ENCODE results near the gene ENO2.
"Not testable (repeated sequence)": the region's sequence is repeated elsewhere in the genome, so short reads cannot be mapped to it uniquely, and the experiment has no call there.

ENO2 gene

DNA sequence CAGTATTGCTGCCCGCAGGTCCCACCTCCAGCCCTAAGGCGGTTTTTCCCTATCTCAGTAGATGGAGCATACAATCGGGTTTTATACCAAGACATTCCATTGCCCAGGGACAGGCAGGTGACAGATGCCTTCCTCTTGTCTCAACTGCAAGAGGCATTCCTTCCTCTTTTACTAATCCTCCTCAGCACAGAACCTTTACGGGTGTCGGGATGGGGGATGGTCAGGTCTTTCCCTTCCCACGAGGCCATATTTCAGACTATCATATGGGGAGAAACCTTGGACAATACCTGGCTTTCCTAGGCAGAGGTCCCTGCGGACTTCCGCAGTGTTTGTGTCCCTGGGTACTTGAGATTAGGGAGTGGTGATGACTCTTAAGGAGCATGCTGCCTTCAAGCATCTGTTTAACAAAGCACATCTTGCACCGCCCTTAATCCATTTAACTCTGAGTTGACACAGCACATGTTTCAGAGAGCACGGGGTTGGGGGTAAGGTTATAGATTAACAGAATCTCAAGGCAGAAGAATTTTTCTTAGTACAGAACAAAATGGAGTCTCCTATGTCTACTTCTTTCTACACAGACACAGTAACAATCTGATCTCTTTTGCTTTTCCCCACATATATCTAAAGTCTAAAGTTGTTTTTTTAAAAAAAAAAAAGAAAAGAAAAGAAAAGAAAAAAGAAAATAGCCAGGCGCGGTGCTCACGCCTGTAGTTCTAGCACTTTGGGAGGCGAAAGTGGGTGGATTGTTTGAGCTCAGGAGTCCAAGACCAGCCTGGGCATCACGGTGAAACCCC, 28.0 kb upstream of the ENO2 start:
- in situ Hi-C loops (cut with MboI; ENCODE audit: low sequenced_read_pairs) = not testable (repeated sequence)

DNA sequence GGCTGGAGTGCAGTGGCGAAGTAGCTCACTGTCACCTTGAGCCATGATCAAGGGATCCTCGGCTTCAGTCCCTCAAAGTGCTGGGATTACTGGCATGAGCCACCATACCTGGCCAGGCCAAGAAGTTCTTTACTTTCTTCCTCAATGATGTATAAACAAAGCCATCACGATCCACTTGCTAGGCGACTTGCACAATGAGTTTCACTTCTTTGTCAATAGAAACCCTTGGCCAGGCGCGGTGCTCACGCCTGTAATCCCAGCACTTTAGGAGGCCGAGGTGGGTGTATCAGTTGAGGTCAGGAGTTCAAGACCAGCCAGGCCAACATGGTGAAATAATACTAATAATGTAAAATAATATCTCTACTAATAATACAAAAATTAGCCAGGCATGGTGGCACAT, 26.9 kb upstream of the ENO2 start:
- in situ Hi-C loops (cut with MboI; ENCODE audit: low sequenced_read_pairs) = no loop called here

DNA sequence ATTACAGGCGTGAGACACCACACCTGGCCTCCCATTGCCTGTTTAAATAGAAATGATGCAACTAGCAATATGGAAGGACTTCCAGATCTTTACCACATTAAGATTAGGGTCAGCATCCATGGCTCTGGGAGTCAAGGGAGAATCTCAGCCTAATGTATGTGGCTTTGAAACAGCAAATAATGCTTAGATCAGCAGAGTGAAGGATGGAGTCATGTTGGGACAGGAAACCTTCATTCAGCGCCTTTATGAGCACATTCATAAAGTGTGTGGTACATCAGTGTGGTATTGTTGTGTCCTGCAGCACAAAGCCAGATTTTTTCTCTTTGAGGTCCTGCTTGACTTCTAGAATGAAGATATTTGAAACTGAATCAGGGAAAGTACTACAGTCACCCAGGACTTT, 26.0 kb upstream of the ENO2 start:
- in situ Hi-C loops (cut with MboI; ENCODE audit: low sequenced_read_pairs) = no loop called here

DNA sequence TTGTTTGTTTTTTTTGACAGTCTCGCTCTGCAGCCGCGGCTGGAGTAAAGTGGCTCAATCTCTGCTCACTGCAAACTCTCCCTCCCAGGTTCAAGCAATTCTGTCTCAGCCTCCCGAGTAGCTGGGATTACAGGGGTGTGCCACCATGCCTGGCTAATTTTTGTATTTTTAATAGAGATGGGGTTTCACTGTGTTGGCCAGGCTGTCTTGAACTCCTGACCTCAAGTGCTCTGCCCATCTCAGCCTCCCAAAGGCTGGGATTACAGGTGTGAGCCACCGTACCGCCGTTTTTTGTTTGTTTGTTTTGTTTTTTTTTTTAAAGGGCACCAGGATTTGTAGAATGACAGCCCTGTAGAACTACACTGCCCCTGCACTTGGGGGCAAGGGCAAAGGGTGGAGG, 25.6 kb upstream of the ENO2 start:
- in situ Hi-C loops (cut with MboI; ENCODE audit: low sequenced_read_pairs) = not testable (repeated sequence)

DNA sequence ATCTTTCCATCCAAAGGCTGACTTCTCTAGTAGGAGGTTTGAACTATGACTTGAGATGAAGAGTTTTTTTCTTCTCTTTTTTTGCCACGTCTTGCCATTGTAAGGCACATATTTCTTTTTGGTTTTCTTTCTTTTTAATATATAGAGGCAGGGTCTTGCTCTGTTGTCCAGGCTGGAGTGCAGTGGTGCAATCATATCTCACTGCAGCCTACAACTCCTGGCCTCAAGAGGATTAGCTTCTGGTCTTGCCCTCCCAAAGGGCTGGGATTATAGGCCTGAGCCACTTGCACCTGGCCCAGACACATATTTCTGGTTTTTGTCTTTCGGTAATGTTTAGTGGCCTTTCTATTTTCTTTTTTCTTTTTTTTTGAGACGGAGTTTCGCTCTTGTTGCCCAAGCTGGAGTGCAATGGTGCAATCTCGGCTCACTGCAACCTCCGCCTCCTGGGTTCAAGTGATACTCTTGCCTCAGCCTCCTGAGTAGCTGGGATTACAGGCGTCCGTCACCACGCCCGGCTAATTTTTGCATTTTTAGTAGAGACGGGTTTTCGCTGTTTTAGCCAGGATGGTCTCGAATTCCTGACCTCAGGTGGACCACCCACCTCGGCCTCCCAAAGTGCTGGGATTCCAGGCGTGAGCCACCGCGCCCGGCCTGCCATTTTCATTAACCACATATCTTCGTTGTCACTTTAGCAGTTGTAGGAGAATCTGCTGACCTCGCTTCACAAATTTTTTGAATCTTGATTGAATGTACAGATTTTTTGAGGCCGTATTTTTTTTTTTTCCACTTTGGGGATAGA, 24.4 kb upstream of the ENO2 start:
- in situ Hi-C loops (cut with MboI; ENCODE audit: low sequenced_read_pairs) = not testable (repeated sequence)

DNA sequence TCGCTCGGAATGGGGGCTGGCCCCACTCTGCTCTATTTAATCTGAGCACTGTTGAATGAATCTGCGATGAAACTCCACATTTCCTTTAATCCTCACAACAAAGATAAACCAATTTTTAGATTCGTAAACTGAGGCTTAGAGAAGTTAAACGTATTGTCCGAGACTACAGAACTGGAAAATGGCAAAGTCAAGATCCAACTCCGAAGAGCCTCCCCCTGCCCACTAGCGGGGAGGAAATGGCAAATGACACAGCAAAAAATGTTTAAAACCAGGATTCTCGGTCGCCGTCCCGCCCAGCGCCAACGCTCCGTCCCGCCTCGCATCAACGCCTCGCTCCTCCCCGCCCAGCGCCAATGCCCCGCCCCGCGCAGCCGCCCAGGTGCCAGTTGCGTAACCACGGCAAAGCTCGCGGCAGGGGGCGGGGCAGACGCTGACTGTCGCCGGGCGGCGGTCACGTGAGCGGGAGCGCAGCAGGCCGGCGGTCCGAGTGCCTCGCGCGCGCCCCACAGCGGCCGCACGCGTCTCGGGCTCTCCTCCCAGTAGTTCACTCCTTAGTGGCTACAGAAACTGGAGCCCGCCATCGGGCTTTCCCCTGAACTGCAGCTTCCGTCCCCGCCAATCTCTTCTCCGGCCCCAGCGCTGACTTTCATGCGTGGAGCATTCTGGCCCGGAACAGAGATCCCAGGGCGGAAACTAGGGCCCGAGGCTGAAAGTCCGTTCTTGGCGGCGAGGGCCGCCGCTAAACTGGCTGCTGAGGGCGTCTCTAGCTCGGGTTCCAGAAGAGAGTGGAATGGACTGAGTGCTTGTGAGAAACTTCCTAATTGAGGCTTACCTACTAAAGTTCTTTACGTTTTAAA, 23.4 kb upstream of the ENO2 start:
- in situ Hi-C loops (cut with MboI; ENCODE audit: low sequenced_read_pairs) = no loop called here

DNA sequence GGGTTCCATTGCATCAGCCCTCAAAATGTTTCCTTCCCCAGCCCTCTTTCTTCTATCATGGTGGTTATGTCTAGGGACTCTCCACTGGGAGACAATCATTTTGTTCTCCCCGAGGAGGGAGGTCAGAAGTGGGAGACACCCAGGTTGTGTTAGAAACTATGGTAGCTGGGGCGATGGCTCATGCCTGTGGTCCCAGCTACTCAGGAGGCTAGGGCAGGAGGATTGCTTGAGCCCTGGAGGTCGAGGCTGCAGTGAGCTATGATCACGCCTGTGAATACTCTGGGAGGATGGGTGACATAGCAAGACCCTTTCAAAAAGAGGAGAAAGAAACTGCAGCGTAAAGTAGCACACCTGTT, 22.8 kb upstream of the ENO2 start:
- in situ Hi-C loops (cut with MboI; ENCODE audit: low sequenced_read_pairs) = no loop called here

DNA sequence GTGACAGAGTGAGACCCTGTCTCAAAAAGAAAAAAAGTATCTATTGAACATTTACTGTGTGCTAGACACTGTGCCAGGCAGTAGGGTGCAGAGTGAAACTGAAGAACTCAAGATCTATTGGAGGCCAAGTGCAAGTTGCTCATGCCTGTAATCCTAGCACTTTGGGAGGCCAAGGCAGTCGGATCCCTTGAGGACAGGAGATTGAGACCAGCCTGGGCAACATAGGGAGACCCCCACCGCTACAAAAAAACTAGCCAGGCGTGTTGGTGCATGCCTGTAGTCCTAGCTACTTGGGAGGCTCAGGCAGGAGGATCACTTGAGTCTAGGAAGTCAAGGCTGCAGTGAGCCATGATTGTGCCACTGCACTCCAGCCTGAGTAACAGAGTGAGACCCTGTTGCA, 21.7 kb upstream of the ENO2 start:
- in situ Hi-C loops (cut with MboI; ENCODE audit: low sequenced_read_pairs) = not testable (repeated sequence)

DNA sequence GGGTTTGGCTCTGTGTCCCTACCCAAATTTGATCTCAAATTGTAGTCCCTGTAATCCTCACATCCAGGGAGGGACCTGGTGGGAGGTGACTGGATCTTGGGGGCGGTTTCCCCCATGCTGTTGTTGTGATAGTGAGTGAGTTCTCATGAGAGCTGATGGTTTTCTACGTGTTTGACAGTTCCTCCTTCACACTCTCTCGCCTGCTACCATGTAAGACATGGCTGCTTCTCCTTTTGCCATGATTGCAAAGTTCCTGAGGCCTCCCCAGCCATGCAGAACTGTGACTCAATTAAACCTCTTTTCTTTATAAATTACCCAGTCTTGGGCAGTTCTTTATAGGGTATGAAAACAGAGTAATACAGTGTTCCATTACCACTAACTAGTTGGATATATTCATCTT, 20.1 kb upstream of the ENO2 start:
- in situ Hi-C loops (cut with MboI; ENCODE audit: low sequenced_read_pairs) = no loop called here

DNA sequence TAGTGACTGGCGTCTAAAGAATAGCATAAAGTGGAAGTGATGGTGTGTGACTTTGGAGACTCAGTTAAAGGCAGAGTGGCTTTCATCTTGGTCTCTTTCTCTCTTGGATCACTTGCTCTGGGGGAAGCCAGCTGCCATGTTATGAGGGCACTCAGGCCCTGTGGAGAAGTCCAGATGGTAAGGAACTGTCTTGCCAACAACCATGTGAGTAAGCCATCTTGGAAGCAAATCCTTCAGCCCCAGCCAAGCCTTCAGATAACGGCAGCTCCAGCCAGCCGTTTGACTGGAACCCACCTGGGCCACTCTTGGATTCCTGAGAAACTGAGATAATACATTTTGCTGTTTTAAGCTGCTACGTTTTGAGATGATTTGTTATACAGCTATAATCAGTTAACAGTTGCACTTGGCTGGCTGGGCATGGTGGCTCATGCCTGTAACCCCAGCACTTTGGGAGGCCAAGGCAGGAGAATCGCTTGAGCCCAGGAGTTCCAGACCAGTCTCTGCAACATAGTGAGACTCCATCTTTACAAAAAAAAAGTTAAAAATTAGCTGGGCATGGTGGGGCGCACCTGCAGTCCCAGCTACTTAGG, 17.4 kb upstream of the ENO2 start:
- in situ Hi-C loops (cut with MboI; ENCODE audit: low sequenced_read_pairs) = no loop called here

DNA sequence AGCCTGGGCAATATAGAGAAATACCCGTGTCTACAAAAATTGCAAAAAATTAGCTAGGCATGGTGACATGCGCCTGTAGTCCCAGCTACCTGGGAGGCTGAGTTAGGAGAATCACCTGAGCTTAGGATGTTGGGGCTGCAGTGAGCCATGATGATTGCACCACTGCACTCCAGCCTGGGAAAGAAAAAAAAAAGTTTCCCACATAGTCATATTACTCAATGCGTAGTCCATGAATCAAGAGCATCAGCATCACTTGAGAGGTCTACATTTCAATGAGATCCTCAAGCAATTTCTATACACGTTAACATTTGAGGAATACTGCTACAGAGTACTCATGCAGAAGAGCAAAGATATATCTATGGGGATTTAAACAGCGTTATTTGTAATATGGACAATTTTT, 15.0 kb upstream of the ENO2 start:
- in situ Hi-C loops (cut with MboI; ENCODE audit: low sequenced_read_pairs) = no loop called here

DNA sequence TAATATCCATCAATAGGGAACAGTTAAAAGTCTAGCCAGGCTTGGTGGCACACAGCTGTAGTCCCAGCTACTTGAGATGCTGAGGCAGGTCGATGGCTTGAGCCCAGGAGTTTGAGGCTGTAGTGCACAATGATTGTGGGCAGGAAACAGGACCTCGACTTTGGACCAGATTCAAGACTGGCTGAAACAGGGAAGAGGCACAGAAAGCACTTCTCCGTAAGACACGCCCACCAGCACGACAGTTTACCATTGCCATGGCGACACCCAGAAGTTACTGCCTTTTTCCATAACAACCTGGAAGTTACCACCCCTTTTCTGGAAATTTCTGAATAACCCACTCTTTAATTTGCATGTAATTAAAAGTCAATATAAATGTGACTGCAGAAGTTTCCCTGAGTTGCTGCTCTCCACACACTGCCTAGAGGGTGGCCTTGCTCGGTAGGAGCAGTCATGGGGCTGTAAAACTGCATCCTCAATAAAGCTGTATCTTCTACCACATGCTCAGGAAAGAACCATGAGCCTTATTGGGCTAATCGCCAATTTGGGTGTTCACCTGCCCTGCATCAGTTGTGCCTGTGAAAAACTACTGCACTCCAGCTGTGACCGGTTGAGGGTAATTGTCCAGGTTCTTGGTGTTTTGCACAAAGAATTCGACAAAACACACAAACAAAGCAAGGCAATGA, 14.4 kb upstream of the ENO2 start:
- in situ Hi-C loops (cut with MboI; ENCODE audit: low sequenced_read_pairs) = no loop called here

DNA sequence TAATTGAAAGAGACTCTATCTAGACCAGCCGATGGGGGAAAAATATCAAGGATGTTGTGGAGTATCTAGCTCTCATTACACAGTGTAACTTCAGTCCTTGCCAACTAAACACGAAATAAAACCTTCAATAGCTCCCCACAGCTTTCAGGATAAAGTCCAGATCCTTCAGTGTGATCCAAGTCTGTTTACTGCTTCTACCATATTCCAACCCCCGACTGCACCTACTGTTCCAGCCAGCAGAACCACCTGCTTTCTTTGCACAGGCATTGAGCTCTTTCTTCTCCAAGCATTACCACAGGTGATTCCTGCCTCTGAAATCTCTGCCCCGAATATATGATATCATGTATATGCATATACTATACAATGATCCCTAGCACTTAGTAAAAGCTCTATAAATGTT, 11.9 kb upstream of the ENO2 start:
- in situ Hi-C loops (cut with MboI; ENCODE audit: low sequenced_read_pairs) = no loop called here

DNA sequence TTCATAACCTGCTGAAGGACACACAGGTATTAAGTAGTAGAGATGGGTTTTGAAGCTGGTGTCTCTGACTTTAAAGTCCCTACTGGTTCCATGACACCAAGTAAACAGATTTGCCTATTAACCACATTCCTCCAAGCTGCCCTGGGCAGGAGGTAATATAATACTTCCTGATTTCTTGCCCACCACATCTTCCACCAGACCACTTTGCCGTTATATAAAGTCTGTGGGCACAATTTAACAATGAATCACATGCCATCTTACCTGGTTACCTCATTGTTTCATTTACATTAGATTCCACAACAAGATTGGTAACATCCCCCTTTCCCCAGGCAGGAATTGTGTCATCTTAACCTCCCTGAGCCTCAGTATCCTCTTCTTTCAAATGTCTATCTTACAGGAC, 10.7 kb upstream of the ENO2 start:
- in situ Hi-C loops (cut with MboI; ENCODE audit: low sequenced_read_pairs) = no loop called here

DNA sequence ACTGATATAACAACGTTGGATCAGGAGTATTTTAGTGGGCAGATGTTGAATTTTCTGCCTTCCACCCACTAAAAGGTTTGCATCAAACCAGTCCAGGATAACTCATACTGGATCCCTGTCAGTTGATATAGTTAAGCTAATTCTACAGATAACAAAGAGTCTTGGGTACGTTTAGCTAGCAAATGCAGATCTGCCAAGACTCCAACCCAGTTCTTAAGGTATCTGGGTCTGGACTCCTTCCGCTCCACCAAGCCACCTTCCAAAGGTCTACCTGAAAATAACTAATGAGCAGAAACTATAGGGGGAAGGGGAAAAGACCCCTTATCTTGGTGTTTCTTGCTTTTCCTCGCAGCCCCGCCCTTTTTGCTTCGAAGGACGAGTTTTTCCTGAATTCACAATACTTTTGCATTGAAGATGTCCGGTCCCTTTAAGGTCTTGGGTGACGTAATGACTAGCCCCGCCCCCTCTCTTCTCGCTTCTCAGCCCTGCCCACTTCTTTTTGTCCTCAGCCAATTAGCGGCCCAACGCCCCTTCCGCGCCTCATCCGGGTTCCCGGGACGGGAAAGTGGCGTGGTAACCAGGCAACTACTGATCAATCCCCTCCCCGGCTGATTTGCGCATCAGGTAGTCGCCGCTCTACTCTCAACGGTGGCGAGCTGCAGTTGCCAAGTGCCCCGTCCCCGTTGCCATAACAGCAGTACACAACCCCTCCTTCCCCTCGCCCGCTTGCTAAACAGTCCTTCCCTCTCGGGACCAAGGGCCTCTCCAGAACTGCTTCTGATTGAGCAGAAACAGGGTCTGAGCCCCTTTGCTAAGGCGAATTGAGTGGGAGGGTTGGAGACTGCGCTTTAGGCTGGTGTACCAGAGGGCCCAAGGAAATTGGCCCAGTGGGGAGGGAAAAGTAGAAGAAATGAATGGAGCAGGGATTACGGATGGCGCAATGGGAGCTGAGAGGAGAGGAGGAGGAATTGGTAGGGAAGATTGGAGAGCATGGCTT, 9.8 kb upstream of the ENO2 start, which contains the start of gene LRRC23:
Gene LRRC23, plus strand, starts transcription at position 543 of the 997 bp plus-strand sequence. CDS start 812 bp downstream, outside the sequence.
- in situ Hi-C loops (cut with MboI; ENCODE audit: low sequenced_read_pairs) = no loop called here

DNA sequence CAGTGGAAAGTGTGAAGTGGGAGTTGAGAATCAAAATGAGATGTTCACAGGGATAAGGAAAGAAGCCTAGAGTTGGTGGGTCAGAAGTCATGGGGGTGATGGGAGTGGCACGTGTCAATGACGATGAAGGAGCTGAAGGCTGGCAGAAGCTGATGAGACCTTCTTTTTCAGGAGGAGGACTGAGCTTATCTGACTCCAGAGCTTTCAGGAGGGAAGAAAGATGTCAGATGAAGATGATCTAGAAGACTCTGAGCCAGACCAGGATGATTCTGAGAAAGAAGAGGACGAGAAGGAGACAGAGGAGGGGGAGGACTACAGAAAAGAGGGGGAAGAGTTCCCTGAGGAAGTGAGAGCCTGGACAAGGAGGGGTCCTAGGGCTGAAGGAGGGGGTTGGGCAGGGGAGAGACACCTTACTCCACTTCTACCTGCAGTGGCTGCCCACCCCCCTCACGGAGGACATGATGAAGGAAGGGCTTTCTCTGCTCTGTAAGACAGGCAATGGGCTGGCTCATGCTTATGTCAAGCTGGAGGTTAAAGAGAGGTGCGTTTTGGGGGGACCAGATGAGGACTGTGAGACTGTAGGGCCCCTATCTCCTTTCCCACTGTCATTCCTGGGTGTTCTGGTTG, 8.9 kb upstream of the ENO2 start:
- in situ Hi-C loops (cut with MboI; ENCODE audit: low sequenced_read_pairs) = no loop called here

DNA sequence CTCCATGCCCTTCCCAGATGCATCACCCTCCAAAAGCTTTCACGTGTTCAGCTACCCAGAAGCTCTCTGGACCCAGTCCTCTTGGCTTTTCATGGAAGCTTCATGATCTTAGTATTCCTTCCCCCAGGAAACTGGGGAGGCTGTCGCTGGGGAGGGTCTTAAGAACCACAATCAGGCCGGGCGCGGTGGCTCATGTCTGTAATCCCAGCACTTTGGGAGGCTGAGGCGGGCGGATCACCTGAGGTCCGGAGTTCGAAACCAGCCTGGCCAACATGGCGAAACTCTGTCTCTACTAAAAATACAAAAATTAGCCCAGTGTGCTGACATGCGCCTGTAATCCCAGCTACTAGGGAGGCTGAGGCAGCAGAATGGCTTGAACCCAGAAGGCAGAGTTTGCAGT, 6.2 kb upstream of the ENO2 start:
- in situ Hi-C loops (cut with MboI; ENCODE audit: low sequenced_read_pairs) = not testable (repeated sequence)

DNA sequence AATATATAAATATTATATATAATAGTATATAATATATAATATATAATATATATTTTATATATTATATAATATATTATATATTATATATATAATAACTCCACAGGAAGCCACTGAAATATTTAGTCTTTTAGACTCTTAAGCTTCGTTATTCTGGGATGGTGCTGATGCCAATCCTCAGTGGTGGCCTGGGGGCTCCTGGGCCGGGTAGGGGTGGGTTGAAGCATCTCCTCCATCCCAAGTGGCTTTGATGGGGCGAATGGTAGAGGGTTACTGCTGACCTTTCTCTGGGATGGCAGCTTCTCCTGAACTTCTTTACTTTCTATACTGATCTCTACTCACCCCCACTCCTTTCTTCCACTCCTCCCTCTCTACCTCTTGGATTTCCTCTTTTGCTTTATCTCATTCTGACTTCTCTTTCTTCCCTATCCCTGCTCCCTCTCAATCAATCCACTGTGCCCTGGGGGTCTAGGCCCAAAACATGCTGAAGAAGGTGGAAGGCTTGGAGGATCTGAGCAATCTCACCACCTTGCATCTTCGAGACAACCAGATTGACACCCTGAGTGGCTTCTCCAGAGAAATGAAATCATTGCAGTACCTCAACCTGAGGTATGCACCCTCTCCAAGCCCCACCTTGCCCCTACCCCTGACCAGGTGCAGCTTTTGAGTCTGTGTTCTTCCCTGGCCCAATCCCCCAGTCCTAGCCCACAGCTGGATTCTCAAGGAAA, 4.8 kb upstream of the ENO2 start:
- in situ Hi-C loops (cut with MboI; ENCODE audit: low sequenced_read_pairs) = no loop called here

Measured in HL-60/S4 treated with retinoic acid at 250 ng/mL for 4 days and 3 days (cell line).